ENCODE results near the gene JCAD. TPM values are rescaled to one million over a fixed set of nuclear protein-coding genes. Genes with fewer than 3 reads are reported as not detected.

The JCAD gene
- polyA plus RNA-seq, 3 donors from 2014 or later, result 0.03 TPM; not detected in 2

DNA sequence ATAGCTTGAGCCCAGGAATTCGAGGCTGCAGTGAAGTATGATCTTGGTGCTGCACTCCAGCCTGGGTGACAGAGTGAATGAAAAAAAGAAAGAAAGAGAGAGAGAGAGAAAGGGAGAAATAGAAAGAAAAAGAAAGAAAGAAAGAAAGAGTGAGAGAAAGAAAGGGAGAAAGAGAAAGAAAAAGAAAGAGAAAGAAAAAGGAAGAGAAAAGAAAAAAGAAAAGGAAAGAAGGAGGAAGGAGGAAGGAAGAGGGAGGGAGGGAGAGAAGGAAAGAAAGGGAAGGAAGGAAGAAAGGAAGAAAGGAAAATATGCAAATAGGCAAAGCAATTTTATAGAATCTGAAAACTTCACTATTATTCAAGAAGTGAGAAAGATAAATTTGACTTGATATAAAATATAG is 24.5 kb upstream of the JCAD start:
- H3K9me3 Mint-ChIP-seq, result peaks cover 0 to 5% (median 0%) of the 10 kb centered on the region in 6 donors
- H3K27me3 Mint-ChIP-seq (ENCODE audit: low read depth in 3 of 3), result peaks cover 8 to 26% (median 21%) of the 10 kb centered on the region in 3 donors
- no peaks in the 10 kb centered on the region for H3K4me1 Mint-ChIP-seq

GRCh38 chr10:30081182-30081581 is 21.8 kb upstream of the JCAD start:
- DNase-seq, result no peak
- no peaks in the 10 kb centered on the region for H3K4me1 Mint-ChIP-seq
- H3K4me3 Mint-ChIP-seq, result no peak overlapping the region
- no peak overlapping the region for H3K27ac Mint-ChIP-seq
- H3K9me3 Mint-ChIP-seq, result peaks cover 0 to 5% (median 0%) of the 10 kb centered on the region in 6 donors
- H3K36me3 Mint-ChIP-seq, result peaks cover 0 to 6% (median 0%) of the 10 kb centered on the region in 3 donors
- peaks cover 8 to 16% (median 15%) of the 10 kb centered on the region in 3 donors for H3K27me3 Mint-ChIP-seq (ENCODE audit: low read depth in 3 of 3)

More for the DNA sequence above, 24.5 kb upstream of the JCAD start:
- Mint-ChIP-seq H3K4me3 (no peak overlapping the region), H3K27ac (no peak overlapping the region), H3K36me3 (peaks cover 0 to 6% (median 0%) of the 10 kb centered on the region in 3 donors)
- no peak for DNase-seq

- H3K4me3 Mint-ChIP-seq, result no peak overlapping the region
- H3K27ac Mint-ChIP-seq, result no peak overlapping the region
- H3K27me3 Mint-ChIP-seq (ENCODE audit: low read depth in 3 of 3), result peaks cover 6 to 16% (median 14%) of the 10 kb centered on the region in 3 donors
Measured at GRCh38 chr10:30080161-30080560, 20.8 kb upstream of the JCAD start.

GRCh38 chr10:30079408-30079807 is 20.0 kb upstream of the JCAD start:
- H3K27me3 Mint-ChIP-seq (ENCODE audit: low read depth in 3 of 3), result peaks cover 6 to 16% (median 11%) of the 10 kb centered on the region in 3 donors
- peaks cover 0 to 6% (median 0%) of the 10 kb centered on the region in 3 donors for H3K36me3 Mint-ChIP-seq
- no peak overlapping the region for H3K4me3 Mint-ChIP-seq
- no peak for DNase-seq
- peaks cover 0 to 5% (median 0%) of the 10 kb centered on the region in 6 donors for H3K9me3 Mint-ChIP-seq
- H3K27ac Mint-ChIP-seq, result no peak overlapping the region
- H3K4me1 Mint-ChIP-seq, result no peaks in the 10 kb centered on the region

More at GRCh38 chr10:30080161-30080560, 20.8 kb upstream of the JCAD start:
- Mint-ChIP-seq H3K4me1 (no peaks in the 10 kb centered on the region), H3K36me3 (peaks cover 0 to 6% (median 0%) of the 10 kb centered on the region in 3 donors), H3K9me3 (peaks cover 0 to 5% (median 0%) of the 10 kb centered on the region in 6 donors)
- no peak for DNase-seq

DNA sequence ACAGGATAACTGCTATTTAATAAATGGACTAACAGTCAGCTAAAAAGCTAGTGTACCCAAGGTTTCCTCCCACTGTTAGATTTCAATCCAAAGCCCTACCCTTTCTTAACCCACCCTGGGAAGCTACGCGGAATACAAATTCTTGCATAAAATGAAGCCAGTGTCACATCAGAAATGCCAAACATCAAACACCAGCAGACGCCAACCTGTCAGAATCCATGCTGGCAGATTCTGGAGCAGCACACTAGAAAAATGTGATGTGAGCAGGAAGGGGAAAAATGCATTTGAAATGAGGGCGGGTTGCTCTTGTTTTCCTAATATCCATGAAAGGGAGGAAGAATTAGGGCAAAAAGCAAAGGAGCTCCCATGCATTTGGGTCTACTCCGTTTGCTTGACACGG is 16.1 kb upstream of the JCAD start:
- no peaks in the 10 kb centered on the region for H3K4me1 Mint-ChIP-seq
- peaks cover 0 to under 1% (median 0%) of the 10 kb centered on the region in 6 donors for H3K9me3 Mint-ChIP-seq
- no peak overlapping the region for H3K27ac Mint-ChIP-seq
- no peak for DNase-seq
- peaks cover 4 to 15% (median 7%) of the 10 kb centered on the region in 3 donors for H3K27me3 Mint-ChIP-seq (ENCODE audit: low read depth in 3 of 3)
- H3K4me3 Mint-ChIP-seq, result no peak overlapping the region
- peaks cover 0 to 4% (median 0%) of the 10 kb centered on the region in 3 donors for H3K36me3 Mint-ChIP-seq

- no peaks in the 10 kb centered on the region for H3K4me1 Mint-ChIP-seq
- DNase-seq, result no peak
- H3K36me3 Mint-ChIP-seq, result no peaks in the 10 kb centered on the region
- no peak overlapping the region for H3K4me3 Mint-ChIP-seq
- peaks cover 0 to 9% (median 4%) of the 10 kb centered on the region in 3 donors for H3K27me3 Mint-ChIP-seq (ENCODE audit: low read depth in 3 of 3)
- no peaks in the 10 kb centered on the region for H3K9me3 Mint-ChIP-seq
- no peak overlapping the region for H3K27ac Mint-ChIP-seq
Measured at GRCh38 chr10:30074933-30075332, 15.5 kb upstream of the JCAD start.

DNA sequence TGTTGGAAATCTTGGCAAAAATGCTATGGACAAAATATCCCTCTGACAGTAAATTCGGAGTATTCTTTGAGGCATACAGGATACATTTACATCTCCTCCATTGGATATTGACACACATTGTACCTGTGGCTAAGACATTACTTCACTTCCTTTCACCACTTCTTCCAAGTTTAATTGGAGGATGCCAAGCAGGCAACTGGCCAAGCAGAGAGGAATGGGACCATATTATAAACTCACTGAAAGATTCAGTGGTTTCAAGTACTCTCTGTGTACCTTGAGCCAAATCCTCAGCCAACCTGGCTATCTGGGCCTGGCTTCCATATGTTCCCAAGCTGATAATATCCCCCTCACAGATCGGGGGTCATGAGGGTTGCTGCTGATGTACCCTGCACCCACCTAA is 14.7 kb upstream of the JCAD start:
- no peak overlapping the region for H3K27ac Mint-ChIP-seq
- no peak for DNase-seq
- peaks cover 0 to 9% (median 0%) of the 10 kb centered on the region in 3 donors for H3K27me3 Mint-ChIP-seq (ENCODE audit: low read depth in 3 of 3)
- no peaks in the 10 kb centered on the region for H3K4me1 Mint-ChIP-seq
- H3K36me3 Mint-ChIP-seq, result no peaks in the 10 kb centered on the region
- H3K9me3 Mint-ChIP-seq, result no peaks in the 10 kb centered on the region
- H3K4me3 Mint-ChIP-seq, result no peak overlapping the region

DNA sequence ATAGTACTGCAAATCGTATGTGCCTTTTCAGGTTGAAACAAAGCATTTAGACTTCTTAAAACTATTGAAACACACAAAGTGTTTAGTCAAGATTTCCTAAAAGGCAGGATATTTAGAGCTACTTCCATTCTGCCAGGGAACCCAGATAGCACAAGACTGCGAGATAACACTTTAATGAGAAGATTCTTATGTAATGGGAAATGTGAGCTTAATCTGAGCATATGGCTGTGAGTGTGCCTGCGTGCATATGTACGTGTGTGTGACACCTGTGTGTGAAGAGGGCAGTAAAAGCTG is 14.3 kb upstream of the JCAD start:
- no peak for DNase-seq
- Mint-ChIP-seq H3K27me3 (ENCODE audit: low read depth in 3 of 3) (peaks cover 0 to 10% (median 0%) of the 10 kb centered on the region in 3 donors), H3K4me1 (no peaks in the 10 kb centered on the region), H3K27ac (no peak overlapping the region), H3K36me3 (no peaks in the 10 kb centered on the region), H3K4me3 (no peak overlapping the region), H3K9me3 (no peaks in the 10 kb centered on the region)

GRCh38 chr10:30073045-30073766 is 13.8 kb upstream of the JCAD start:
- H3K9me3 Mint-ChIP-seq, result no peaks in the 10 kb centered on the region
- no peaks in the 10 kb centered on the region for H3K36me3 Mint-ChIP-seq
- no peak overlapping the region for H3K4me3 Mint-ChIP-seq
- no peak for DNase-seq
- peaks cover 0 to 10% (median 0%) of the 10 kb centered on the region in 3 donors for H3K27me3 Mint-ChIP-seq (ENCODE audit: low read depth in 3 of 3)
- H3K4me1 Mint-ChIP-seq, result no peaks in the 10 kb centered on the region
- no peak overlapping the region for H3K27ac Mint-ChIP-seq

DNA sequence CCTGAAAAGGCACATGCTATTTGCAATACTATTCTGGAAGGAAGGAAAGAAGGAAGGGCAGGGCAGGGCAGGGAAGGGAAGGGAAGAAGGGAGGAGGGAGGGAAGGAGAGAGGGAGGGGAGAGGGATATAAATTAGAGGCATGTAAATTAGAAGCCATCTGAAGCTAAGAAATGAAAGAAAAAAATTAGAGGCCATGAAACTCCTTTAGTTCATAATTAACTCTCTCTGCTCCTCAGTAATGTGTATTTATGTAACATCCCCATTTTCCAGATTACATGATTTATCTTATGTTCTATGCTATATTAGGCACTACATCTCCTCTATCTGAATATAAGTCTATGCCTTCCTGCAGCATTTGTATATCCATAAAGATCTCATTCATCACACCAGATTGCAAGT is 12.7 kb upstream of the JCAD start:
- Mint-ChIP-seq H3K27ac (no peak overlapping the region), H3K9me3 (no peaks in the 10 kb centered on the region), H3K4me3 (no peak overlapping the region), H3K4me1 (no peaks in the 10 kb centered on the region), H3K27me3 (ENCODE audit: low read depth in 3 of 3) (peaks cover 0 to 10% (median 3%) of the 10 kb centered on the region in 3 donors), H3K36me3 (no peaks in the 10 kb centered on the region)
- DNase-seq, result no peak

GRCh38 chr10:30070001-30070685 is 10.8 kb upstream of the JCAD start:
- peaks cover 0 to 12% (median 10%) of the 10 kb centered on the region in 3 donors for H3K27me3 Mint-ChIP-seq (ENCODE audit: low read depth in 3 of 3)
- no peak for DNase-seq
- no peaks in the 10 kb centered on the region for H3K36me3 Mint-ChIP-seq
- no peaks in the 10 kb centered on the region for H3K9me3 Mint-ChIP-seq
- H3K4me3 Mint-ChIP-seq, result no peak overlapping the region
- no peaks in the 10 kb centered on the region for H3K4me1 Mint-ChIP-seq
- no peak overlapping the region for H3K27ac Mint-ChIP-seq

DNA sequence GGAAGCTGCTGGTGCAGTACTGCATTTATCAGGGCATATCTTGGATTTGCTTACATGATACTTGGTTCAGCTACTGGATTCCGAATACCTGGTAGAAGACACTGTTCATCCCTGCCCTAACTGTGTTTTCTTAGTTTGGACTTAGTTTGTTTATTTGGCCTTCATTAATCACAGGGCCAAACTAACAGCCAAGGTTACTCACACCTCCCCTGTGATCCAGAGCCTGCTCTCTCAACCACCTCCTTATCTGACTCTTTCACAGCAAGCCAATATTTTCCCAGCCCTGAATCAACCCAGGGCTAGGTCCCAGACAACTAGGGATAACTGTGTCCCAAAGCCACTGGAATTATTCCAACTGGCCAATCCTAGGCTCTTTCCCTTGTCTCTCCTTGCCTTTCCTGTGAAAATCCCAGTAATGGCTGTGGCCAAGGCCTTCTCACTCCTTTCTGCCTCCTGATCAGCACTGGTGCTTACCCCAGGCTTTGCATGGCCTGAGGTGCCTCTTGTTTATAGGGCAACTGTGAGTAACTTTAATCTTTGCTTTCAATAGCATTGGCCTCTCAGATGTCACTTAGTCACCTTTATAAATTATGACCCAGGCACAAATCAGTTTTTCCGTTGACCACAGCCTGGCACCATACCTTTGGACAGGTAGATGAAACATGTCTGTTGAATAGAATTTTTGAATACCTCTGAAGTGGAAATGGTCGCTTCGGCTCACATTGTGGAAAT is 9.3 kb upstream of the JCAD start:
- Mint-ChIP-seq H3K27me3 (ENCODE audit: low read depth in 3 of 3) (peaks cover 11 to 20% (median 13%) of the 10 kb centered on the region in 3 donors), H3K4me1 (no peaks in the 10 kb centered on the region), H3K27ac (no peak overlapping the region), H3K4me3 (no peak overlapping the region), H3K36me3 (no peaks in the 10 kb centered on the region), H3K9me3 (no peaks in the 10 kb centered on the region)
- no peak for DNase-seq

DNA sequence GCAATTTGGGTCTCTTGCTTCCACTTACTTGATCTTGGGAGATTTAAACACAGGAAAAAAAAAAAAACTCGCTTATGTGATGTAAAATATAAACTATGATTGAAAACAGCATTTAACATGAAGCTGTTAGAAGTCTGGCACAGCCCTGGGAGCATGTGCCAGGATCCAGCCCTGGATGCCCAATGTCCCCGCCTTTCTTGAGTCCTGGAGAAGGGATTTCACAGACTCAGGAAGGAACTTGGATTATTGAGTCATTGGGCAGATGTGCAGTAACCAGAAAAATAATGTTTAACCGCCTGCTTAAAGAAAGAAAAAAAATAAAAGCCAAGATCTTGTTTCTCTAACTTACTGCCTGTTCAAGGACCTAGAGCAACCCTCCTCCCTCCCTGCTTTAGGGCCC is 3.7 kb upstream of the JCAD start:
- peaks cover 17 to 38% (median 37%) of the 10 kb centered on the region in 3 donors for H3K27me3 Mint-ChIP-seq (ENCODE audit: low read depth in 3 of 3)
- H3K4me3 Mint-ChIP-seq, result no peak overlapping the region
- H3K4me1 Mint-ChIP-seq, result peaks cover 7% of the 10 kb centered on the region in 2 donors
- no peak for DNase-seq
- no peaks in the 10 kb centered on the region for H3K9me3 Mint-ChIP-seq
- no peaks in the 10 kb centered on the region for H3K36me3 Mint-ChIP-seq
- H3K27ac Mint-ChIP-seq, result no peak overlapping the region

- no peaks in the 10 kb centered on the region for H3K36me3 Mint-ChIP-seq
- no peak overlapping the region for H3K27ac Mint-ChIP-seq
- no peaks in the 10 kb centered on the region for H3K9me3 Mint-ChIP-seq
- no peak for DNase-seq
- peaks cover 7% of the 10 kb centered on the region in 2 donors for H3K4me1 Mint-ChIP-seq
- no peak overlapping the region for H3K4me3 Mint-ChIP-seq
- H3K27me3 Mint-ChIP-seq (ENCODE audit: low read depth in 3 of 3), result peaks cover 21 to 38% (median 38%) of the 10 kb centered on the region in 3 donors
Measured at GRCh38 chr10:30062582-30062981, 3.2 kb upstream of the JCAD start.

Measured in immature natural killer cell (primary cell).